Naive B cell (primary cell): ENCODE results near the gene ZFP62. TPM values are rescaled to one million over a fixed set of nuclear protein-coding genes. Genes with fewer than 3 reads are reported as not detected.
"Not testable (repeated sequence)": the region's sequence is repeated elsewhere in the genome, so short reads cannot be mapped to it uniquely, and the experiment has no call there.

Experiments
- ATAC-seq, 2 donors: fragments of 150-1000 bp; cut with Tn5 transposase; 2 replicates each; pipeline ENCODE4 v1.10.0; 2021; ENCODE audit warnings: low read depth in 2 of 2, mild to moderate bottlenecking in 2 of 2, moderate library complexity in 2 of 2
- DNase-seq: peaks from one replicate; pipeline ENCODE4 v3.0.0; 2022
- H3K27ac Mint-ChIP-seq, 6 donors: one replicate each; pipeline ENCODE4 v1.8.0; 2020 to 2022; ENCODE audit warnings: mild to moderate bottlenecking in 6 of 6, mixed read lengths in 6 of 6, moderate library complexity in 5 of 6, inconsistent platforms in 2 of 6
- H3K27me3 Mint-ChIP-seq, 3 donors: one replicate each; pipeline ENCODE4 v1.8.0; 2021 to 2022; ENCODE audit warnings: mixed read lengths in 3 of 3, mild to moderate bottlenecking in 1 of 3
- H3K36me3 Mint-ChIP-seq, 2 donors: one replicate each; pipeline ENCODE4 v1.8.0; 2020 to 2022; ENCODE audit warnings: mixed read lengths in 2 of 2, inconsistent platforms in 1 of 2, mild to moderate bottlenecking in 1 of 2
- H3K4me1 Mint-ChIP-seq, 3 donors: one replicate each; pipeline ENCODE4 v1.8.0; 2020 to 2022; ENCODE audit warnings: mixed read lengths in 3 of 3, inconsistent platforms in 1 of 3, mild to moderate bottlenecking in 1 of 3, moderate library complexity in 1 of 3
- H3K4me3 Mint-ChIP-seq, 8 donors: one replicate each; pipeline ENCODE4 v1.8.0; 2020 to 2022; ENCODE audit warnings: mild to moderate bottlenecking in 8 of 8, mixed read lengths in 8 of 8, moderate library complexity in 8 of 8, inconsistent platforms in 2 of 8
- H3K9me3 Mint-ChIP-seq, 7 donors: one replicate each; pipeline ENCODE4 v1.8.0; 2020 to 2022; ENCODE audit warnings: mixed read lengths in 7 of 7, mild to moderate bottlenecking in 5 of 7, inconsistent platforms in 2 of 7, moderate library complexity in 1 of 7
- polyA plus RNA-seq, 6 donors: library from polyadenylated mRNA; unstranded; fragments of 300-500 nt; fragmentation: Illumina TruSeq; gene quantifications; one replicate each; pipeline ENCODE4 v1.2.3, GENCODE V29; 2021; ENCODE audit warnings: low read depth in 6 of 6

The ZFP62 gene
- 10 to 100 TPM; 12.1 to 26.5 (median 22.5) TPM for polyA plus RNA-seq

- Mint-ChIP-seq H3K9me3 (no peaks in the 10 kb centered on the region), H3K4me3 (peak within 1 kb of the TSS; percentile 83 to 97 (median 96)), H3K4me1 (peaks cover 10 to 29% (median 21%) of the 10 kb centered on the region in 3 donors), H3K27me3 (peaks cover 0 to 4% (median 1%) of the 10 kb centered on the region in 3 donors), H3K36me3 (peaks cover under 1 to 1% of the 10 kb centered on the region in 2 donors), H3K27ac (peak within 1 kb of the TSS; percentile 86 to 98 (median 96))
- ATAC-seq (peak; percentile 80), DNase-seq (peak; percentile 92)
These were observed at the start of gene ZFP62 for GRCh38 chr5:180860887-180861822. TSS of gene ZFP62 (minus strand) at chr5:180861276. CDS start at chr5:180861219, 57 bp downstream.

- Mint-ChIP-seq H3K27me3 (peaks cover 32 to 46% (median 40%) of the 10 kb centered on the region in 3 donors), H3K4me3 (no peak overlapping the region), H3K4me1 (no peaks in the 10 kb centered on the region), H3K27ac (no peak overlapping the region), H3K36me3 (no peaks in the 10 kb centered on the region), H3K9me3 (peaks cover 0 to 2% (median 0%) of the 10 kb centered on the region in 7 donors)
- DNase-seq: no peak
- no peak for ATAC-seq
These were observed 49.7 kb upstream of the ZFP62 start for GRCh38 chr5:180910735-180911134.

- Mint-ChIP-seq H3K27me3 (peaks cover 30 to 41% (median 34%) of the 10 kb centered on the region in 3 donors), H3K27ac (no peak overlapping the region), H3K4me3 (no peak overlapping the region), H3K36me3 (no peaks in the 10 kb centered on the region), H3K9me3 (peaks cover 0 to 2% (median 0%) of the 10 kb centered on the region in 7 donors), H3K4me1 (no peaks in the 10 kb centered on the region)
- no peak for ATAC-seq
- no peak for DNase-seq
These were observed 49.1 kb upstream of the ZFP62 start for GRCh38 chr5:180910182-180910581.

- no peak for ATAC-seq
- Mint-ChIP-seq H3K27me3 (peaks cover 30 to 40% (median 34%) of the 10 kb centered on the region in 3 donors), H3K4me1 (no peaks in the 10 kb centered on the region), H3K27ac (no peak overlapping the region), H3K36me3 (no peaks in the 10 kb centered on the region), H3K4me3 (no peak overlapping the region), H3K9me3 (peaks cover 0 to 2% (median 0%) of the 10 kb centered on the region in 7 donors)
- DNase-seq: no peak
These were observed 48.7 kb upstream of the ZFP62 start for GRCh38 chr5:180909782-180910181.

- no peaks in the 10 kb centered on the region for H3K36me3 Mint-ChIP-seq
- H3K4me3 Mint-ChIP-seq: no peak overlapping the region
- H3K27me3 Mint-ChIP-seq: peaks cover 30 to 40% (median 34%) of the 10 kb centered on the region in 3 donors
- H3K4me1 Mint-ChIP-seq: no peaks in the 10 kb centered on the region
- ATAC-seq (no peak), DNase-seq (no peak)
- H3K27ac Mint-ChIP-seq: no peak overlapping the region
- H3K9me3 Mint-ChIP-seq: peaks cover 0 to 2% (median 0%) of the 10 kb centered on the region in 7 donors
These were observed 48.1 kb upstream of the ZFP62 start for GRCh38 chr5:180908998-180909731.

- Mint-ChIP-seq H3K27ac (no peak overlapping the region), H3K27me3 (peaks cover 28 to 40% (median 33%) of the 10 kb centered on the region in 3 donors), H3K4me3 (no peak overlapping the region), H3K36me3 (no peaks in the 10 kb centered on the region), H3K4me1 (no peaks in the 10 kb centered on the region), H3K9me3 (peaks cover 0 to 2% (median 0%) of the 10 kb centered on the region in 7 donors)
- no peak for DNase-seq
- ATAC-seq: no peak
These were observed 47.3 kb upstream of the ZFP62 start for GRCh38 chr5:180908400-180908799.

- H3K27ac Mint-ChIP-seq: no peak overlapping the region
- peaks cover 6 to 20% (median 17%) of the 10 kb centered on the region in 3 donors for H3K27me3 Mint-ChIP-seq
- peaks cover 0 to 3% (median 0%) of the 10 kb centered on the region in 3 donors for H3K4me1 Mint-ChIP-seq
- DNase-seq: no peak
- ATAC-seq: no peak
- H3K36me3 Mint-ChIP-seq: no peaks in the 10 kb centered on the region
- H3K4me3 Mint-ChIP-seq: no peak overlapping the region
- peaks cover 0 to 3% (median 0%) of the 10 kb centered on the region in 7 donors for H3K9me3 Mint-ChIP-seq
These were observed 40.4 kb upstream of the ZFP62 start for GRCh38 chr5:180901319-180902009.

GRCh38 chr5:180900178-180900577, 39.1 kb upstream of the ZFP62 start:
- H3K27ac Mint-ChIP-seq: no peak overlapping the region
- H3K9me3 Mint-ChIP-seq: peaks cover 0 to 2% (median 0%) of the 10 kb centered on the region in 7 donors
- H3K27me3 Mint-ChIP-seq: peaks cover 6 to 20% (median 17%) of the 10 kb centered on the region in 3 donors
- H3K4me1 Mint-ChIP-seq: peaks cover 0 to 3% (median 0%) of the 10 kb centered on the region in 3 donors
- no peaks in the 10 kb centered on the region for H3K36me3 Mint-ChIP-seq
- DNase-seq (no peak), ATAC-seq (no peak)
- peak overlapping the region in 1 of 8 donors; percentile 54 for H3K4me3 Mint-ChIP-seq

- peaks cover 0 to 13% (median 8%) of the 10 kb centered on the region in 7 donors for H3K9me3 Mint-ChIP-seq
- H3K27ac Mint-ChIP-seq: peak within 1 kb of the TSS in 1 of 6 donors; percentile 10
- no peak for ATAC-seq
- H3K4me3 Mint-ChIP-seq: no peak within 1 kb of the TSS
- no peaks in the 10 kb centered on the region for H3K36me3 Mint-ChIP-seq
- DNase-seq: no peak
- H3K4me1 Mint-ChIP-seq: peaks cover 0 to 3% (median 0%) of the 10 kb centered on the region in 3 donors
- peaks cover 10 to 20% (median 17%) of the 10 kb centered on the region in 3 donors for H3K27me3 Mint-ChIP-seq
These were observed 37.7 kb upstream of the ZFP62 start, which contains the start of gene BTNL8 for GRCh38 chr5:180898621-180899246. TSS of gene BTNL8 (plus strand) at chr5:180899159. CDS start at chr5:180899311, 152 bp downstream.

- not testable (repeated sequence) for H3K4me1 Mint-ChIP-seq, ATAC-seq, DNase-seq, H3K4me3 Mint-ChIP-seq, H3K27ac Mint-ChIP-seq, H3K36me3 Mint-ChIP-seq
- peaks cover 0 to 18% (median 9%) of the 10 kb centered on the region in 7 donors for H3K9me3 Mint-ChIP-seq
- H3K27me3 Mint-ChIP-seq: peaks cover 17 to 41% (median 38%) of the 10 kb centered on the region in 3 donors
These were observed 34.3 kb upstream of the ZFP62 start for GRCh38 chr5:180895330-180895729.

GRCh38 chr5:180889381-180889780, 28.3 kb upstream of the ZFP62 start:
- H3K4me1 Mint-ChIP-seq: no peaks in the 10 kb centered on the region
- H3K9me3 Mint-ChIP-seq: peaks cover 2 to 17% (median 4%) of the 10 kb centered on the region in 7 donors
- ATAC-seq: no peak
- H3K27me3 Mint-ChIP-seq: peaks cover 28 to 76% (median 60%) of the 10 kb centered on the region in 3 donors
- H3K36me3 Mint-ChIP-seq: peaks cover 6 to 9% of the 10 kb centered on the region in 2 donors
- no peak for DNase-seq
- no peak overlapping the region for H3K4me3 Mint-ChIP-seq
- no peak overlapping the region for H3K27ac Mint-ChIP-seq

- not testable (repeated sequence) for H3K9me3 Mint-ChIP-seq, ATAC-seq, H3K4me3 Mint-ChIP-seq, H3K4me1 Mint-ChIP-seq, DNase-seq, H3K27ac Mint-ChIP-seq, H3K36me3 Mint-ChIP-seq
- peaks cover 45 to 81% (median 67%) of the 10 kb centered on the region in 3 donors for H3K27me3 Mint-ChIP-seq
These were observed 24.9 kb upstream of the ZFP62 start for GRCh38 chr5:180885845-180886529.
